SIG-M5 treated with dmso at 0.1 percent for 504 hours (cell line): Measurements from ENCODE around the gene CTNNAL1.
"Not testable (repeated sequence)": the region's sequence is repeated elsewhere in the genome, so short reads cannot be mapped to it uniquely, and the experiment has no call there.

Experiments used
- DNase-seq: peaks from one replicate; lab custom pipeline; 2025; ENCODE audit not compliant: unreplicated experiment; lab: John Stamatoyannopoulos, UW

CTNNAL1 gene

DNA sequence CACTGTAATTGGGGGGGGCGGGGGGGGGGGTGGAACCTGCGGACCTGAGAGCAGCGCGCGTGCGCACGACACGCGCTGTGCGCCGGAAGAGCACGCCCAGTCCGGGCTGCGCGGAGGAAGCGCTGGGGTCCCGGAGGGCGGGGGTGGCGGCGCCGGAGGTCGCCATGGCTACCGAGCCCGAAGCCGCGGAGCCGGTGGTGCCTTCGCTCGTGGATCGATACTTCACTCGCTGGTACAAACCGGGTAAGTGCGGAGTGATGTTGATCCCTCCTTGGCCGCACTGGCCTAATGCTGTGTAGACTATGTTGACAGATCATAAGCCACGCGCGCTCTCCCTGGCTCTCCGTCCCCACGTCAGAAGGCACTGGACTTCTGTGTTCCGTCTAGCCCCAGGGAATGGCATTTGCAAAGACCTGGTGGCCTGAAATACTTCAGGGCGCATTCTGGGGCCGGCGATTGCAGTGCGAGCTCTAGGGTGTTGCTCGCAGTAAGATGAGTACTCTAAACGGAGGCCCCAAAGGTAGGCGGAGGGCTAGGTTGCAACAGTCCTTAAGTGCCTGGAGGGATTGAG, 78.9 kb downstream of the CTNNAL1 start, which contains the start of gene ABITRAM:
Gene ABITRAM (plus strand): TSS at position 78 of the 571 bp plus-strand sequence. CDS start 87 bp downstream, at position 165.
- DNase-seq: peak; percentile 75

DNA sequence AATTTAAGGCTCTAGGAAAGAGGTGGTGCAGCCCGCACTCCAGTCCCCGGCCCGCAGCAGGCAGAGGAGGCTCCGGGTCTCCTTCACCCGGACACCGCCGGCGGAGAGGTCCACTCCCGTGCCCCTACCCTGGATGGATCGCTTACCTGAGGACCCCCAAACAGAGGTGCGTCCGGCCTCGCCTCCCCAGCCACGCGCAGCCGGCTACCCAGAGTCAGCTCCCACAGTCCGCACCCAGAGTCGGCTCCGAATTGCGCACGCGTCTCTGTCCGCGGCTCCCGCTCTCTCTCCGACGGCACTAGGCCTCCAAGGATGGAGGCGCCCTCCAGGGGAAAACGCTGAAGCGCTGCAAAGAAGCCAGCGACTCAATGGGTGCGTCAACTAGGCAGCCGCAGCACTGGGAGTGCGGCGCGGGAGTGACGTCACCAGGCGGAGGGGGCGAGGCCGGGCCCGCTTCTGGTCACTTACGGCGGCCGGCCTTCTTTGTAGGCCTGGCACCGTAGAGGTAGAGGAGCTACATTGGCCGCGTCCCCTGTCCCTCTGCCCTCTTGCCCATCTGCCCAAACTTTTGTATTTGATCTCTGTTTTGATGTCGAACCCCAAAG, 79.5 kb downstream of the CTNNAL1 start, which contains the start of gene ELP1:
Gene ELP1 (minus strand): TSS at position 407 of the 605 bp plus-strand sequence. CDS start 2,978 bp downstream, outside the sequence.
- DNase-seq: peak; percentile 88

DNA sequence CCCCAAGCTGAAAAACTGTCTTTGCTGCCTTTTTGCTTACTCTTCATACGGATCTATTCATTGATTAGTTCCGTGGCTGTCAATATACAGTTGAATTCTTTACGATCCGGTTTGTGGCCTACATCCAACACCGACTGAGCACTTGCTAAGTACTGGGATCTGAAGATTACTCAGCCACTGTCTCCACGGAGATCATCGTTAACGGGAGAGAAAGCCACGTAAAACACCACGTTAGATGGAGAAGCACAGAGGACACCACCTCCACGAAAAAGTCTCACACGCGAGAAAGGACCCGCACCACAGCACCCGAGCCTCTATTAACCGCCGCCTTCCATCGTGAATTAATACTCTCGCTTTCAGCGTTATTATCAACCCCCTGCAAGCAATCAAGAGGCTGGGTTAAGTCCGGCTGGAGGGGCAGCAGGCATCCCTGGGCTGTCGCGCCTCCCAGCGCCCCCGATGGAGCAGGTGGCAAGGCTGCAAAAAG, 80.0 kb downstream of the CTNNAL1 start:
- DNase-seq: peak; percentile 17

DNA sequence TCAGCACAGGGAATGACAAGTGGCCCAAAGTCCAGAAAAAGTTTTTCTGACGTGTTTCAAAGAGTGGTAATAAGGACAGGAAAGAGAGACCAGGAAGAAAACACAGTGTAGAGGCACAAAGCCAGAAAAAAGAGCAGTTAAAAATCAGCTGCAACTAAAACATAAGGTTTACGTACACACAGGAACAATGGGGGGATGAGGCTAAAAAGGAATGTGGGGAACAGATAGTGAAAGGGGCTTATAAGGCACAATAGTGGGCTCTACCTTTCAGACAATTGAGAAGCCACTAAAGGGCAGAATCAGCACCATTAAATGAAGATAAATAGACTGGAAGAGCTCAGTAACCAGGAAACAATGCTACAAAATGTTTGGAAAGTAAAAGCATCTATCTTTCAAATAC, 84.9 kb downstream of the CTNNAL1 start:
- DNase-seq: no peak

DNA sequence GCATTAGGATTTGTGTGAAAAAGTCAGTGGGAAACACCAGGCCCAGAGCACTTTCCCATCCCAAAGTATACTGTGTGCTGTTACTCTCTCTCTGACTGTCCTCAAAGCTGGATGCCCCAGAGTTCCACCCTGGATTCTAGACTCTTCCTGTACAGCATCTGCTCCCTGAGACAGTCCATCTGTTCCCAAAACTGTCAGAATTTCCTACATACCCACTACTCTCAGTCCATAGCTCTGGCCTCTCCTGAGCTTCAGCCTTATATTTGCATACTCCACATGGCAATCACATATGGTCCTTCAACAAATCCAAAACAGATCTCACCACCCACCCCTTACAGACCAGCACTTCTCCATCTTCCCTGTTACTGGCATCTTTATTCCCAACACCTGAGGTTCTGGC, 88.8 kb downstream of the CTNNAL1 start:
- no peak for DNase-seq

DNA sequence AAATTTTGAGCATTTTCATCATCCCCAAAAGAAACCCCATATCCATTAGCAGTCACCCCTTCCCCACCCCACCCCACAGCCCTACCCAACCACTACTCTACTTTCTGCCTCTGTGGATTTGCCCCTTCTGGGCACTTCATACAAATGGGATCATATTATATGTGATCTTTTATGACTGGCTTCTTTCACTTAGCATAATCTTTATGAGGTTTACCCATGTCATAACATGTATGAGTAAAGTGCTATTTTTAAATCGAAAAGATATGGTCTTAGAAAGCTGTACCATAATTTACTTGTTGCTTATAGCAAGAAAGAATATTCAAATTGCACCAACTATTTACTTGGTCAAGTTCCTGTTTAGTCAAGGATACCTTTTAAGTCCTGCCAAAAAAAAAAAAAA, 92.1 kb downstream of the CTNNAL1 start:
- DNase-seq: no peak

DNA sequence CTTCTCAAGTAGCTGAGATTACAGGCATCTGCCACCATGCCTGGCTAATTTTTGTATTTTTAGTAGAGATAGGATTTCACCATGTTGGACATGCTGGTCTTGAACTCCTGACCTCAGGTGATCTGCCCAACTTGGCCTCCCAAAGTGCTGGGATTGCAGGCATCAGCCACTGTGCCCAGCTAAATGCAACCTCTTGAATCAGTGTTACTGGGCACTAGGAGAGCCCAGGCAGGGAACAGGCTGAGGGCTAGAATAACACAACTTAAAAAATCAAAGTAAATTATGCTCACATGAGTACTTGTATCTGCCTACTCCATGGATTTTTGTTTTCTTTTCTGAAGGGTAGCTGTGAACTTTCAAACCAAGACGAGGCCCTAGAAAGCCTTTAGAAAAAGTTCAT, 92.9 kb downstream of the CTNNAL1 start:
- not testable (repeated sequence) for DNase-seq

DNA sequence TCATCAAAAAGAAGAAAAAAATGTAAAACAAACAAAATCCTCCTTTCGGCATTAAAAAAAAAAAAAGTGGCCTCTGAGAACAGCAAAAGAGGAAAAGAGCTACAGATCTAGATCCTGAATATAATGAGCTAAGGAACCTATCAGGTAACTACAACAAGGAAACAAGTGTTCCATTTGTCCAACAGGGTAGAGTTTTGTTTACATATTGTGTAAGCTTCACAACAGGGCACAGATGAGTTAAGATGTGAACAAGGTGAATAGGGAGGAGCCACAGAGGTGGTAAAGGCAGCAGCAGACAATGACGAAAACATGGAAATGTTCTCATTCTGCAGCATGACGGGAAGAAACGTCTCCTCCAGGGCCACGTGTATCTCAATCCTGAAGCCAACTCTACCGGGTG, 93.8 kb downstream of the CTNNAL1 start:
- DNase-seq: no peak

DNA sequence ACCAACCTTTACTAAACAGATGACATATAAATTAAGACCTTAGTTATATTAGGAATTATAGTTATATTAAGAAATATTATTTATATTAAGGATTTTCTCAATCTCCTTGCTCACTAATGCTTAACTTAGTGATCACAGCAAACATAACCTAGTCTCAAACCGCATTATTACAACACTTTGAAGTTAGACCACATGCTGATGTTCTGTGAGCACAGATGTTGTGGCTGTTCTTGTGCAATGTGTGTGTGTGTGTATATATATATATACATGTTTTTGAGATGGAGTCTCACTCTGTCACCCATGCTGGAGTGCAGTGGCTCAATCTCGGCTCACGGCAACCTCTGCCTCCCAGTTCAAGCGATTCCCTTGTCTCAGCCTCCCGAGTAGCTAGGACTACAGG, 99.9 kb downstream of the CTNNAL1 start:
- DNase-seq: peak; percentile 89

DNA sequence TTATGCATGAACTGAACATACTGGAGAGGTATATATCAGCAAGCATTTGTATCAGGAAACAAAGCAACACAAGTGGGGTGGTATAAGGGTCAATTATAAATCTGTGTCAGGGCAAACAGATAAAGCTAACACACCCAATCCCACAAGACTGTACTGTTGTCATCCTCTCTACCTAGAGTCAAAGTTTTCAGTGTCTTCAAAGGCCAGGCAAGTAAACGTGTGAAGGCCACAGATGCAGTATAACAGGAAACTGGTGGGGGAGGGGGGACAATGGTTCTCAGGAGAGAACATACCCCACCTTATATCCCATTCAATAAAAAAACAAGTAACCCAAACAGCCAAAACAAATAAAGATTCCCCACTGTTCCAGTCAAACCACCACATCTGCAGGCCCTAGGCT, 101.5 kb downstream of the CTNNAL1 start:
- DNase-seq: no peak

DNA sequence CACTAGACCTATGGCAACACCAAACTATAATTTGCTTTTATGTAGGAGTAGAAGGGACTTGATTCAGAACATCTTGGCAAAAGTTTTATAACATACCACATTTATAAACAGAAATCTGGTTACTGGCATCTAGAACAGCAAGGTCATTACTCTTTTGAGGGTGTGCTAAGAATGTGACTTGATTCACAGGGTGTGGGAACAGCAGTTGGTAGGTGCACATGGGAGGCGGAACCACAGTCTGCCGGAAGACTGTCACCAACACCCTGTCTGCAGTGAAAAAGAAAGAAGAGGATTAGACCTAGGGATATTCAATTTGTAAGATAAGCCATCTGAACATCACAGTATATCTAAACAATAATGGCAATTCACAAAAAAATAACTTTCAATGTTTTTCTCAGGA, 102.4 kb downstream of the CTNNAL1 start:
- no peak for DNase-seq

DNA sequence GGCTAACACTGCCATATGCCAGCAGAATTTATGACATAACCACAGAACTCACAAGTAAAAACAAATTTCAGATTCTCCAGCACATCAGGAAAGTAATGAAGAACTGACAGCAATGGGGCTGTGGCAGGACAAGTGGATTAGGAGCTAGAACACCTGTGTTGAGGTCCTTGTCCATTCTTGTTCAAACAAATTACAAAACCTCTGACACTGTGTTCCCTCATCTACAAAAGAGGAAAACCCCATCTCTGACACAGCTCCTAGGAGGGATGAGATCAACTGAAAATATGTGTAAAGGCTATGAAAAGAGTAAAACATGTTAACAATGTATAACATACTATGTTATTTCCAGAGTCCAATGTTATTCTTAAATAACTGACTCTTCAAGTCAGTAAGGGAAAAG, 102.9 kb downstream of the CTNNAL1 start:
- no peak for DNase-seq

DNA sequence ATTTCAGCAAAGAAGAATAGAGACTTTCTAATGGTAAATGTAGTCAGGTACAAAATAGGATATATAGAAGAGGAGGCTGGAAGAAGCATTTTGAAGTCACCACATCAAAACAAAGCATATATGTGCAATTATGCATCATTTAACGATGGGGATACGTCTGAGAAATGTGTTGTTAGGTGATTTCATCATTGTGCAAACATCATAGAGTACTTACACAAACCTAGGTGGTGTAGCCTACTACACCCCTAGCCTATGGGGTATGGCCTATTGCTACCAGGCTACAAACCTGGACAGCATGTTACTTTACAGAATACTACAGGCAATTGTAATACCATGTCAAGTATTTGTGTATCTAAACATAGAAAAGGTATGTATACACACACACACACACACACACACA, 107.8 kb downstream of the CTNNAL1 start:
- no peak for DNase-seq

DNA sequence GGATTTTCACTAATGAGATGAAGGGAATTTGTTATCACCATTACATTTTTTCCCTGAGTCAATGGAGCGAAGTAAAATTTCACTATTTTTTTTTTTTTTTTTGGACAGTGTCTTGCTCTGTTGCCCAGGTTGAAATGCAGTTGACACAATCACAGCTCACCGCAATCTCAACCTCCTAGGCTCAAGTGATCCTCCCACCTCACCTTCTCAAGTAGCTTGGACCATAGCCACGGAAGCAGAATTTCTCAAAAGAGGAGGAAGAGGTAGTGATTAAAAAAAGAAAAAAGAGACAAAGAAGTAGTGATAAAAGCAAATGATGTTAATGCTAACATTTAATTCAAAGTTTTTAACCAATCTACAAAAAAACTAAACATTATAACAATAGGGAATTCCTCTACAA, 109.1 kb downstream of the CTNNAL1 start:
- DNase-seq: no peak

DNA sequence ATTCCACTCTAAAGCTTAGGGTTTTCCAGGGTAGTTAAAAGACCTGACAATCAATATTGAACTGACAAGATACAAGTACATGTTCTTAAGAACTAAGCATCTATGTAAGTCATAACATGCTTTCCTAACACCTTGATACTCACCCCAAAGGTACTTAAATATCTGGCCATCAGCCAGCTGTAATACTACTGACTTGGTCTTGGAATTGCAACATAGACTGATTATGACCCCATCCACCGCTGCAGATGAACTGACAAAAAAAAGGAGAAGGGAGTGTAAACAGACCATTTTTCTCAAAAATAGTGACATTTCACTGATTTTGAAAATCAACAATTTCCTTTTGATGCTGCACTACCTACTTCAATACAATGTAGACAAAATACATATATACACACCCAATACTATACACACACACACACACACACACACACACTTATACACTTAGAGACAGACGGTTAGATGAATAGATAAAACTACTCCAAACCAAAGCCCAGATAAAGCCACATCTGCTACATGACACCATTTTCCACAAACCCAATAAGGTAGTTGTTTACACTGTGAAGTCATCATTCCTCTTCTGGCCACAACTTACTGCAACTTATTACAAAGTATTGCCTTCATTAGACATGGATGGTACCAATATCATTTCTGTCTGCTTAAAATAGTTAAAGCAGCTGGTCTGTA, 109.7 kb downstream of the CTNNAL1 start:
- no peak for DNase-seq

DNA sequence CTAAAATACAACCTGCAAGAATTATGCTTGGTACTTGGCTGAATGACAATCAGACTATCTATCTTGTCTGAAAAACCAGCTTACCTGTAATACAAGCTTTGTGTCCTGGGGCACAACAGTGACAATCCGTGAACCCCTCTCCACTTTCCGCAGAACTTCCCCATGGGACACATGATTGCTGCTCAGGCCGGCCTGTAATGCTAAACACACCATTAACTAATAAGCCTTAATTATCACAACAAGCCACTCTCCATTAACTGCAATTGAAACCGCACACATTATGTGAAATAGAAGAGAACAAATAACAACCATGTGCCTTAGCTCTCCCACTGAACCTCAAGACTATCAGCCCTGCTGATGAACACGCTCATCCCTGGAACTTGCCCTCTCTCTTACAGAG, 113.1 kb downstream of the CTNNAL1 start:
- no peak for DNase-seq

DNA sequence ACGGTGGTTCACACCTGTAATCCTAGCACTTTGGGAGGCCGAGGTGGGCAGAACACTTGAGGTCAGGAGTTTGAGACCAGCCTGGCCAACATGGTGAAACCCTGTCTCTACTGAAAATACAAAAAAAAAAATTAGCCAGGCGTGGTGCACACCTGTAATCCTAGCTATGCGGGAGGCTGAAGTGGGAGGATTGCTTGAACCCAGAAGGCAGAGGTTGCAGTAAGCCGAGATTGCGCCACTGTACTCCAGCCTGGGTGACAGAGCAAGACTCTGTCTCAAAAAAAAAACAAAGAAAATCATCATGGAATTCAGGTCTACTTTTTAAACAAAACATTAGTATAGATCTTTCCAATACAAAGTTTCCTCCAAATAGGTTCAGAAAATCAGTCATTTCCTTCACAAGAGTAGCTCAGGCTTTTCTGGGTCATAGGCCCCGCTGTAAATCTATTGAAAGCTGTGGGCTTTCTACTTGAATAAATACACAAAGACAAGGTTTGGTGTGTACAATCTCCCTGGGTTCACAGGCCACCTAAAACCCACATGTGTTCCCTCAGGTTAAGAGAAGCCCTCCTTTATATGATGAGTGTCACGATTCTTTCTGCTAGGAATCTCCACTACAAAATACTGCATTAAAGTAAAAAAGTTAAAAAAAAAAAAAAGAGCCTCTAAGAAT, 114.1 kb downstream of the CTNNAL1 start:
- DNase-seq: not testable (repeated sequence)

DNA sequence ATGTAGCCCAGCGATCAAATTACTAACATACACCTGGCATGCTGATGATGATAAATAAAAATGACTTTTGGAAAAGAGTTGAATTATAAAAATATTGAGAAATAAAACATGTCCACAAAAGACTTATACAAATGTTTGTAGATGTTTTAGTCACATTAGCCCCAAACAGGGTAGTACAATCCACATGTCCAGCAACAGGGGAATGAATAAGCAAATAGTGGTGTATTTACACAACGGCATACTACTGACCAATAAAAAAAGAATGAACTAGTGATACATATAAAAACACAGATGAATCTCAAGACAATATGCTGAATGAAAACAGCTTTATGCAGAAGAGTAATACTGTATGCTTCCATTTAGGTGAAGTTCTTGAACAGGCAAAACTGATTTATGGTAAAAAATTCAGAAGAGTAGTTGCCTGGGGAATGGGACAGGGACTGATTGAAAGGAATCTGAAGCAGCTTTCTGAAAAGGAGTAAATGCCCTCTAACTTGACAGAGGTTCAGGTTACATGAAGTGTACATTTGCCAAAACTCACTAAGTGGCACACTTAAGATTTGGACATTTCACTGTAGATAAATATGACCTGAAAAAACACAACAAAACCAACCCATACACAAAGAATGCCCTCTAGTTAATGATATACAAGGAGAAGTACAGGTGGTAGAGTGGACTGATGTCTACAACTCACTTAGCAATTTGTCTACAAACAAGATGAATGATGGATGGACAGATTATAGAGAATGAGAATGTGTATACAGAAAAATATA, 115.8 kb downstream of the CTNNAL1 start:
- no peak for DNase-seq

DNA sequence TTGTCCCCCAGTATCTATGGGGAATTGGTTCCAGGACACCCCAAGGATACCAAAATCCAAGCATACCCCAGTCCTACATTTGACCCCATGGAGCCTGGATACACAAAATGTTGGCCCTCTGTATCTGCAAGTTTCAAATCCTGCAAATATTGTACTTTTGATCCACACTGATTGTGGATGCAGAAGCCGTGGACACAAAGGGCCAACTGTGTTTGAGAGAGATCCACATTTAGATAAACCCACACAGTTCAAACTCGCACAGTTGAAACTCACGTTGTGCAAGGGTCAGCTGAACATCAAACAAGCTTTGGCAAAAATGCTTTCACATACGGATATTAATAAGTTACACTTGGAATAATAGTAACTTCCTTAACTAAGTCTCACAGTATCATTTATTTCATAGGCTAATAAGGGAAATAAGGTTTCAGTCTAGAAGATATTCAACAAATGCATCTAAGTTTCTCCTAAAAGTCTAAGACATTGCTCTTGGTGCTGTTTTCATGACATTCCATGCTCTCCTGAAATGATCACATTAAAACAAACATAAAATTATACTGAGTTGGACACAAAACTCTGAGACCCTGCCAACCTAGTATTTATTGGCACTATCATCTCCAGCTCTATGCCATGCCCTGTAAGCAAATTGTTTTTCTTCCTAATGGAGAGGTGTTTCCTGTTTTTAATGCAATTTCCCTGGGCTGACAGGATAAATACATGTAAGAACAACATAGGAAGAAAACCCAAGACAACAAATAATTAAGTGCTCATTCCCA, 118.9 kb downstream of the CTNNAL1 start:
- no peak for DNase-seq
